Measurements from ENCODE around the gene PLEKHA4. TPM values are rescaled to one million over a fixed set of nuclear protein-coding genes. Genes with fewer than 3 reads are reported as not detected.

PLEKHA4 gene
- total RNA-seq, 4 donors from 2014 or later: 7.3 to 18.7 (median 14.9) TPM

- no peak for DNase-seq (ENCODE audit: low spot score)
- no peak for ATAC-seq (ENCODE audit: low FRiP score)
- TF ChIP-seq, protein P1, sequence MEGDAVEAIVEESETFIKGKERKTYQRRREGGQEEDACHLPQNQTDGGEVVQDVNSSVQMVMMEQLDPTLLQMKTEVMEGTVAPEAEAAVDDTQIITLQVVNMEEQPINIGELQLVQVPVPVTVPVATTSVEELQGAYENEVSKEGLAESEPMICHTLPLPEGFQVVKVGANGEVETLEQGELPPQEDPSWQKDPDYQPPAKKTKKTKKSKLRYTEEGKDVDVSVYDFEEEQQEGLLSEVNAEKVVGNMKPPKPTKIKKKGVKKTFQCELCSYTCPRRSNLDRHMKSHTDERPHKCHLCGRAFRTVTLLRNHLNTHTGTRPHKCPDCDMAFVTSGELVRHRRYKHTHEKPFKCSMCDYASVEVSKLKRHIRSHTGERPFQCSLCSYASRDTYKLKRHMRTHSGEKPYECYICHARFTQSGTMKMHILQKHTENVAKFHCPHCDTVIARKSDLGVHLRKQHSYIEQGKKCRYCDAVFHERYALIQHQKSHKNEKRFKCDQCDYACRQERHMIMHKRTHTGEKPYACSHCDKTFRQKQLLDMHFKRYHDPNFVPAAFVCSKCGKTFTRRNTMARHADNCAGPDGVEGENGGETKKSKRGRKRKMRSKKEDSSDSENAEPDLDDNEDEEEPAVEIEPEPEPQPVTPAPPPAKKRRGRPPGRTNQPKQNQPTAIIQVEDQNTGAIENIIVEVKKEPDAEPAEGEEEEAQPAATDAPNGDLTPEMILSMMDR (IDR thresholded peaks at IDR 0.05): no peak
Measured at GRCh38 chr19:48867123-48867745, 1.2 kb downstream of the PLEKHA4 start.

DNA sequence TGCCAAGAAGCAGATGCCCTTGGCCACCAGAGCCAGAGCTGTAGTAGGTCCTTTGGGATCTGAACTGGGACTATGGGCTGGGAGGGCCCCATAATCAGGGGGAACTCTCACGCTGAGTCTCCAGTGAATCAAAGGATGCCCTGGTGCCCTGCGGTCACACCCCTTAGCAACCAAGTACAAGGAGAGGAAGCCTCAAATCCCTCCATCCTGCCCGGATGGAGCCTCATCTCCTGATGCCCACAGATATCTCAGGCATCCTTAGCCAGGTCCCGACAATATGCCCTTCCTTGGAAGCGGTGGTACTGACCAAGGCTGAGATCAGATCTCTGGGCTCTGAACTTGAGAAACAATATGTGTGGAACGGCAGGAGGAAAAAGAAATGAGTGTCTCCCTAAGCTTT lies 1.7 kb downstream of the PLEKHA4 start:
- TF ChIP-seq, protein P1 (IDR thresholded peaks at IDR 0.05): no peak
- DNase-seq (ENCODE audit: low spot score) (no peak), ATAC-seq (ENCODE audit: low FRiP score) (no peak)

DNA sequence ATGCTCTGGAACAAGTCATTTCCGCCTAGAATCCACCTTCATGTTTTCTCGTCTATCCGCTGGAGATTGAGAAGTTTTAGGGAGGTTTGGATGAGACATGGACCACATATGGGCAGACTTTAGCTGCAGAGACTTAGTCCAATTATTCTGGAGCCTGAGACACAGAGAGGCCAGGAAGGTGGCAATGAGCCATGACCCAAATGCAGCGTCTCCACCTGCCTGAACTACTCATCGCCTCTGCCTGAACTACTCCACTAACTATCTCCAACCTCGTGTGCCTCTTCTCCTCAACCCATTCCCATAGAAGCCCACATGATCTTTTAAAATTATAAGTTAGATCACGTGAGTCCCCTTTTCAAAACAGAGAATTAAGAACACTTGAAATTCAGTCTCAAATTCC lies 5.6 kb downstream of the PLEKHA4 start:
- DNase-seq (ENCODE audit: low spot score) (no peak), ATAC-seq (ENCODE audit: low FRiP score) (no peak)
- TF ChIP-seq, protein P1 (IDR thresholded peaks at IDR 0.05): no peak

DNA sequence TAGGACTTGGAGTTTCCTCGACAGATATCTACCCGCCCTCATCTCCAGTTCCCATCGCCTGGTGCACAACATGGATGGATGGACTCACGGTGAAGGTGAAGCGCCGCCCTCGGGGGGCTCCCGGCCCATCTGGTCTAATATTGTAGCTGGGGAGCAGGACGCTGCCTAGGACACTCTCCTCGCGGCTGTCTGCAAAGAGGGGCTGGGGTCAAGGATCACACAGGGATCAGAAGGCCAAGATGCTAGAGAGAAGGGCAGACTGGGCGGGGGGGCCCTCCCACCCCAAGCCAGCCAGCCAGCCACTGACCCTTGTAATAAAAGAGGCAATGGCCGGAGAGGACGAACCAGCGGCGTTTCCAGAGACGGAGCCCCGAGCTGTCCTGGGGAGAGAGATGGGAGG lies 7.1 kb downstream of the PLEKHA4 start:
- DNase-seq (ENCODE audit: low spot score) (no peak), ATAC-seq (ENCODE audit: low FRiP score) (no peak)
- TF ChIP-seq, protein P1 (IDR thresholded peaks at IDR 0.05): no peak

DNA sequence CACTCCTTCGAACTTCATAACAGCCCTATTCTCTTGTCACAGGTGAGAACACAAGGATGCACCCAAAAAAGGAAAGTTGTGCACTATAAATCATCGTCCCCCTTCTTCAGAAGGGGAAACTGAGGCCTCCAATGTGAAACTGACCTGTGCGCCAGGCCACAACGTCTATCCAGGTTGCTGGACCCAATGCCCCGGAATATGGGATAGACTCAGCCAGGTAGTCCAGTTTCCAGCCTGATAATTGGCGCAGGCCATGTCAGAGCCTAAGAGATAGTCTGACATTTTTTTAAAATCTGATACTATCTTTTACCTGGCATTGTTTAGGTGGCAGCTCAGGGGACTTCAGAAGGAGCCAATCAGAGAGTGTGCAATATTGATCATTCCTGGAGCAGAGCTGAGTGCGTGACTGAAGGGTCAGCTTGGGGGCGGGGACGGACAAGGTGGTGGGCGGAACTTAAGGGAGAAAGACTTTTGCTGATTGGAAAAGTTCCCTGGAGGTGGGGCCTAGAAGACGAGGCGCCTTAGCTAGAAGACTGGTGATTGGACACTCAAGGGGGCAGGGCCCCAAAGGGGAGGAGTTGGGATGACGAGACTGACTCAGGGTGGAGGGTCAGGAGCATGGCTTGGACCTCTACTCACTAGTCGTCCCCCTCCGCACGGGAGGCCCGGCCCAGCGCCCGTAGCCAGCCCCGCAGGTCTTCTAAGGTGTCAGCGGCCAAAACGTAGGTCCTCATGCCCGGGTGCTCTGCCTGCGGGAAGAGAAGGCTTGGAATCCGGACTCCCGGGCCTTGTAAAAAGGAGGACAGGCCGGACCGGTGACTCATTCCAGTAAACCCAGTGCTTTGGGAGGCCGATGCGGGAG lies 8.5 kb downstream of the PLEKHA4 start:
- DNase-seq (ENCODE audit: low spot score) (no peak), ATAC-seq (ENCODE audit: low FRiP score) (peak; percentile 30)
- TF ChIP-seq, protein P1 (IDR thresholded peaks at IDR 0.05): no peak

DNA sequence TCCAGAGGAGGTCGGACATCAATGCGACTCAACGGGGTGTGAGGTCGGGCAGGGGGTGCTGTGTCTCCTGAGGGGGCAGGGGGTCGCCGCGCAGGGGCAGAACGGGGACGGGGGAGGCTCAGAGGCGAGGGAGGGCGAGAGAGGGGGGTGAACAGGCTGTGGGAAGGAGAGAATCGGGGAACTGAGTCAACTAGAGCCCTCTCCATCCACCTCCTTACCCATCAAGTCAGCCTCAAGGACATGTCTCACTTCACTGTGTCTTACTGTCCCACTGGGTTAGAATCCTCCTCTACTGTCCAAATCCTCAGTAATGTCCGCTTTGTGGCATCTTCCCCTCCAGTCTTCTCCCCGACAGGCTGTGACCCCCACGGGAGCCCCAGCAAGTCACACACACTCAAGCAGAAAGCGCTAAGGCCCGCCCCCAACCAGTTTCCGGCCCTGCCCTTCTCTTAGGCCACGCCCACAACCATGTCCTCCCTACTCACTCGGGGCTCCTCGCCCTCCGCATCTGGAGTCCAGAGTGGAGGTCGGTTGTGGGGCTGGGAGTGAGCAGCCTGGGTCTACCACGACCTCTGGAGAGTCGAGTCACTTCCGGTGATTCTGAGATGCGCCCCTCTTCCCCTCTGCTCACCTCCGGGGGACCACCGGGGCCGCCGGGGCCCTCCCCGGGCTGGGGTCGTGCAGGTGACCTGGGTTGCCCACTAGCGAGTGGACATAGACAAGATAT lies 9.3 kb downstream of the PLEKHA4 start:
- ATAC-seq (ENCODE audit: low FRiP score): peak; percentile 30
- no peak for DNase-seq (ENCODE audit: low spot score)
- TF ChIP-seq, protein P1 (IDR thresholded peaks at IDR 0.05): no peak
